Colonic mucosa (tissue), 4 donors: ENCODE results near the gene PALB2. TPM values are rescaled to one million over a fixed set of nuclear protein-coding genes. Genes with fewer than 3 reads are reported as not detected.
"Not testable (repeated sequence)": the region's sequence is repeated elsewhere in the genome, so short reads cannot be mapped to it uniquely, and the experiment has no call there.

Source experiments
- DNase-seq: peaks from one replicate; pipeline ENCODE4 v3.0.0-alpha.2; 2020
- H3K27ac ChIP-seq: fragments of 200-600 bp; one replicate; pipeline ENCODE4 v1.8.0; 2021
- H3K27me3 ChIP-seq: fragments of 200-600 bp; one replicate; pipeline ENCODE4 v1.8.0; 2021
- H3K36me3 ChIP-seq: fragments of 200-600 bp; one replicate; pipeline ENCODE4 v1.8.0; 2021
- H3K4me1 ChIP-seq: fragments of 200-600 bp; one replicate; pipeline ENCODE4 v1.8.0; 2021; ENCODE audit warnings: mild to moderate bottlenecking
- H3K4me3 ChIP-seq: fragments of 200-600 bp; one replicate; pipeline ENCODE4 v1.8.0; 2021
- H3K9ac ChIP-seq, 2 donors: one replicate each; pipeline ENCODE4 v1.7.0; 2013; ENCODE audit warnings: control low read depth in 2 of 2, low read depth in 2 of 2, low read length in 2 of 2
- H3K9me3 ChIP-seq: fragments of 200-600 bp; one replicate; pipeline ENCODE4 v1.8.0; 2021
- CTCF ChIP-seq: fragments of 200-600 bp; IDR thresholded peaks from one replicate; pipeline ENCODE4 v1.8.0; 2022; ENCODE audit warnings: antibody characterized with exemption, mild to moderate bottlenecking
- intact Hi-C: fragments of 100-400 bp; cut with DNase I; formaldehyde crosslinking; loops from one replicate; pipeline ENCODE4 v1.14.1; 2022
- total RNA-seq, 2 donors: library from RNA; stranded (reverse); fragmentation: NEBNext Ultra II Directional in 1 of 2; extraction: Animal tissue kit (Norgen Biotek cat#: 25700) in 1 of 2; gene quantifications; one replicate each; pipeline ENCODE4 v1.2.1, GENCODE V29; 2021
- donor health status: healthy.
- donor health status: DM: no; HTN: no; CAD: no.
- donor health status: DM: no; HTN: no; CAD: no.

PALB2 gene
- total RNA-seq, 2 donors from 2014 or later, result 8.2 to 13.3 TPM

- Histone ChIP-seq H3K27me3 (no peaks in the 10 kb centered on the region), H3K4me3 (no peak overlapping the region), H3K36me3 (no peaks in the 10 kb centered on the region), H3K9me3 (no peaks in the 10 kb centered on the region), H3K9ac (no peak overlapping the region), H3K27ac (no peak overlapping the region), H3K4me1 (no peaks in the 10 kb centered on the region)
- no peak for TF ChIP-seq CTCF
- no peak for DNase-seq
- intact Hi-C loops, result no loop called here
Observed at GRCh38 chr16:23611936-23612335, 29.2 kb downstream of the PALB2 start.

GRCh38 chr16:23610905-23611304 is 30.2 kb downstream of the PALB2 start:
- H3K4me1 ChIP-seq, H3K36me3 ChIP-seq, H3K4me3 ChIP-seq, H3K9me3 ChIP-seq, H3K27me3 ChIP-seq, H3K27ac ChIP-seq, H3K9ac ChIP-seq, intact Hi-C loops, DNase-seq: not testable (repeated sequence)

- no peaks in the 10 kb centered on the region for H3K4me1 ChIP-seq
- no peak overlapping the region for H3K27ac ChIP-seq
- no peaks in the 10 kb centered on the region for H3K9me3 ChIP-seq
- no peaks in the 10 kb centered on the region for H3K27me3 ChIP-seq
- H3K36me3 ChIP-seq, result no peaks in the 10 kb centered on the region
- H3K9ac ChIP-seq, result no peak overlapping the region
- intact Hi-C loops, result no loop called here
- no peak for TF ChIP-seq CTCF
- no peak for DNase-seq
- H3K4me3 ChIP-seq, result no peak overlapping the region
Observed at GRCh38 chr16:23609929-23610328, 31.2 kb downstream of the PALB2 start.

- H3K36me3 ChIP-seq, result no peaks in the 10 kb centered on the region
- intact Hi-C loops, result no loop called here
- no peak for TF ChIP-seq CTCF
Observed at GRCh38 chr16:23608194-23608593, 32.9 kb downstream of the PALB2 start.

GRCh38 chr16:23607726-23608125 is 33.4 kb downstream of the PALB2 start:
- Histone ChIP-seq H3K27me3 (no peaks in the 10 kb centered on the region), H3K36me3 (no peaks in the 10 kb centered on the region), H3K4me3 (no peak overlapping the region), H3K9me3 (no peaks in the 10 kb centered on the region), H3K9ac (no peak overlapping the region), H3K4me1 (no peaks in the 10 kb centered on the region), H3K27ac (no peak overlapping the region)
- intact Hi-C loops, result no loop called here
- DNase-seq, result no peak
- TF ChIP-seq CTCF, result no peak

More at GRCh38 chr16:23608194-23608593, 32.9 kb downstream of the PALB2 start:
- Histone ChIP-seq H3K27me3 (no peaks in the 10 kb centered on the region), H3K9ac (no peak overlapping the region), H3K4me3 (no peak overlapping the region), H3K27ac (no peak overlapping the region), H3K9me3 (no peaks in the 10 kb centered on the region), H3K4me1 (no peaks in the 10 kb centered on the region)
- no peak for DNase-seq

GRCh38 chr16:23597003-23597756 is 43.9 kb downstream of the PALB2 start:
- TF ChIP-seq CTCF, result no peak
- Histone ChIP-seq H3K4me1 (peaks cover 4% of the 10 kb centered on the region), H3K36me3 (no peaks in the 10 kb centered on the region), H3K27ac (no peak overlapping the region), H3K4me3 (no peak overlapping the region), H3K9me3 (no peaks in the 10 kb centered on the region), H3K9ac (no peak overlapping the region), H3K27me3 (no peaks in the 10 kb centered on the region)
- intact Hi-C loops, result no loop called here
- no peak for DNase-seq
